ENCODE data around the gene CPNE9.

The CPNE9 gene

DNA sequence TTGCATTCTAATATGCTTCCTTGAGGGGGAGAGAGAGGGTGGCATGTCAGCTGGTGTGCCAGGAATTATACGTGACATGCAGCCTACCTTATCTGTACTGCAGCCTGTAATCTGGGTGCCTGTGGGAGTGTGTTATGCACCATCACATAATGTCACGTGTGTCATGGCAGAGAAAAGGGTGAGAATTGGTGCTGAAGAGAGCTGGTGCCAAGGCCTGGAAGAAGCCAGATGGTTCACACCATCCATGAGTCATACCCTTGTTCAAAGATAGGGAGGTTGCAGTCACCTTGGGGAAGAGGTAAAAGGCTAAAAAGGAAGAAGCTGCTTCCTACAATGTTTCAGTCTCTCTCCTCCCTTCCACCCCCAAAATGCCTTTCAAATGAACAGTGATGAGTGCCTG, 33.2 kb downstream of the CPNE9 start:
- TF ChIP-seq, protein P1, sequence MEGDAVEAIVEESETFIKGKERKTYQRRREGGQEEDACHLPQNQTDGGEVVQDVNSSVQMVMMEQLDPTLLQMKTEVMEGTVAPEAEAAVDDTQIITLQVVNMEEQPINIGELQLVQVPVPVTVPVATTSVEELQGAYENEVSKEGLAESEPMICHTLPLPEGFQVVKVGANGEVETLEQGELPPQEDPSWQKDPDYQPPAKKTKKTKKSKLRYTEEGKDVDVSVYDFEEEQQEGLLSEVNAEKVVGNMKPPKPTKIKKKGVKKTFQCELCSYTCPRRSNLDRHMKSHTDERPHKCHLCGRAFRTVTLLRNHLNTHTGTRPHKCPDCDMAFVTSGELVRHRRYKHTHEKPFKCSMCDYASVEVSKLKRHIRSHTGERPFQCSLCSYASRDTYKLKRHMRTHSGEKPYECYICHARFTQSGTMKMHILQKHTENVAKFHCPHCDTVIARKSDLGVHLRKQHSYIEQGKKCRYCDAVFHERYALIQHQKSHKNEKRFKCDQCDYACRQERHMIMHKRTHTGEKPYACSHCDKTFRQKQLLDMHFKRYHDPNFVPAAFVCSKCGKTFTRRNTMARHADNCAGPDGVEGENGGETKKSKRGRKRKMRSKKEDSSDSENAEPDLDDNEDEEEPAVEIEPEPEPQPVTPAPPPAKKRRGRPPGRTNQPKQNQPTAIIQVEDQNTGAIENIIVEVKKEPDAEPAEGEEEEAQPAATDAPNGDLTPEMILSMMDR (IDR thresholded peaks at IDR 0.05; ENCODE audit: low read length): no peak
- no peak for TF ChIP-seq EZH2 (IDR thresholded peaks at IDR 0.05; ENCODE audit: borderline replicate concordance, low read length)
- Histone ChIP-seq H3K9me3 (ENCODE audit: low read length) (no peaks in the 10 kb centered on the region), H4K20me1 (ENCODE audit: insufficient read depth, low read length) (no peaks in the 10 kb centered on the region), H3K4me1 (ENCODE audit: insufficient read depth, low read length, severe bottlenecking) (peaks cover 15% of the 10 kb centered on the region), H3K4me2 (ENCODE audit: low read length) (no peak overlapping the region), H3K36me3 (ENCODE audit: insufficient read depth, low read length) (peaks cover 84% of the 10 kb centered on the region), H3K27me3 (ENCODE audit: insufficient read depth, low read length) (no peaks in the 10 kb centered on the region), H3K9ac (ENCODE audit: low read length) (no peak overlapping the region), H3K27ac (ENCODE audit: low read depth, low read length, poor library complexity, severe bottlenecking) (no peak overlapping the region), H3K79me2 (ENCODE audit: insufficient read depth, low read length) (peaks cover 19% of the 10 kb centered on the region), H3F3A (ENCODE audit: insufficient read depth, low read length) (no peaks in the 10 kb centered on the region), H3K4me3 (ENCODE audit: low read depth, low read length, poor library complexity, severe bottlenecking) (no peak overlapping the region), H2AFZ (ENCODE audit: low read length) (no peak overlapping the region), H3K9me2 (ENCODE audit: low read depth, low read length) (no peaks in the 10 kb centered on the region)

DNA sequence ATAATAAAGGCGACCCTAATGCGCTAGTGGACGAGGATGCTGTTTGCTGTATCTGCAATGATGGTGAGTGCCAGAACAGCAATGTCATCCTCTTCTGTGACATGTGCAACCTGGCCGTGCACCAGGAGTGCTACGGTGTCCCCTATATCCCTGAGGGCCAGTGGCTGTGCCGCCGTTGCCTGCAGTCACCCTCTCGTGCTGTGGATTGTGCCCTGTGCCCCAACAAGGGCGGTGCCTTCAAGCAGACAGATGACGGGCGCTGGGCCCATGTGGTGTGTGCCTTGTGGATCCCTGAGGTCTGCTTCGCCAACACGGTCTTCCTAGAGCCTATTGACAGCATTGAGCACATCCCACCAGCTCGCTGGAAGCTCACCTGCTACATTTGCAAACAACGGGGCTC, 35.5 kb downstream of the CPNE9 start:
- peaks cover 96% of the 10 kb centered on the region for H3K36me3 ChIP-seq (ENCODE audit: insufficient read depth, low read length)
- no peaks in the 10 kb centered on the region for H3K4me1 ChIP-seq (ENCODE audit: insufficient read depth, low read length, severe bottlenecking)
- no peaks in the 10 kb centered on the region for H3K79me2 ChIP-seq (ENCODE audit: insufficient read depth, low read length)
- no peaks in the 10 kb centered on the region for H3F3A ChIP-seq (ENCODE audit: insufficient read depth, low read length)
- TF ChIP-seq EZH2 (IDR thresholded peaks at IDR 0.05; ENCODE audit: borderline replicate concordance, low read length): no peak
- TF ChIP-seq, protein P1 (IDR thresholded peaks at IDR 0.05; ENCODE audit: low read length): no peak
- H3K9me3 ChIP-seq (ENCODE audit: low read length): no peaks in the 10 kb centered on the region
- H4K20me1 ChIP-seq (ENCODE audit: insufficient read depth, low read length): no peaks in the 10 kb centered on the region
- H3K4me2 ChIP-seq (ENCODE audit: low read length): no peak overlapping the region
- no peak overlapping the region for H3K27ac ChIP-seq (ENCODE audit: low read depth, low read length, poor library complexity, severe bottlenecking)
- no peak overlapping the region for H2AFZ ChIP-seq (ENCODE audit: low read length)
- H3K9me2 ChIP-seq (ENCODE audit: low read depth, low read length): no peaks in the 10 kb centered on the region
- H3K27me3 ChIP-seq (ENCODE audit: insufficient read depth, low read length): no peaks in the 10 kb centered on the region
- no peak overlapping the region for H3K4me3 ChIP-seq (ENCODE audit: low read depth, low read length, poor library complexity, severe bottlenecking)
- H3K9ac ChIP-seq (ENCODE audit: low read length): no peak overlapping the region

DNA sequence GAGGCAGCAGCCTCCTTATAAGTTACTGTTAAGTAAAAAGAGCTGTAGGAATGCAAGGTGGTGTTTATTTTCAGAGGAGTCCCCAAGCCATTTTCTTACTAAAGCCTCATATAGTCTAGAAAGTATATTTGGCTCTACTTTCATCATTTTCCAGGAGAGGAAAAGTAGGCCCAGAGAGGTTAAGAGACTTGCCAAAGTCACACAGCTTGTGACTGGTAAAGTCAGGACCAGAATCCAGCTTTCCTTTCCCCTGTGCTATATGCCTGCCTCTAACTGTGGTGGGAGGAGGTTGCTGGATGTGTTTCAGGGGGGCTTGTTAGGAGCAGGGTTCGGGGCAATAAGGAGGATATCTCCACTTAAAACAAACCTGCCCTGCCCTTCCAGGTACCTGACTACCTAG, 38.9 kb downstream of the CPNE9 start:
- no peaks in the 10 kb centered on the region for H3K79me2 ChIP-seq (ENCODE audit: insufficient read depth, low read length)
- no peak overlapping the region for H3K27ac ChIP-seq (ENCODE audit: low read depth, low read length, poor library complexity, severe bottlenecking)
- no peak overlapping the region for H3K4me2 ChIP-seq (ENCODE audit: low read length)
- no peaks in the 10 kb centered on the region for H4K20me1 ChIP-seq (ENCODE audit: insufficient read depth, low read length)
- H3F3A ChIP-seq (ENCODE audit: insufficient read depth, low read length): 0 out of 2 replicates have a peak, but pooled peaks cover 3% of the 10 kb centered on the region
- H3K36me3 ChIP-seq (ENCODE audit: insufficient read depth, low read length): peaks cover 100% of the 10 kb centered on the region
- H3K9me3 ChIP-seq (ENCODE audit: low read length): no peaks in the 10 kb centered on the region
- H3K4me1 ChIP-seq (ENCODE audit: insufficient read depth, low read length, severe bottlenecking): no peaks in the 10 kb centered on the region
- H2AFZ ChIP-seq (ENCODE audit: low read length): no peak overlapping the region
- no peaks in the 10 kb centered on the region for H3K9me2 ChIP-seq (ENCODE audit: low read depth, low read length)
- H3K27me3 ChIP-seq (ENCODE audit: insufficient read depth, low read length): no peaks in the 10 kb centered on the region
- no peak overlapping the region for H3K4me3 ChIP-seq (ENCODE audit: low read depth, low read length, poor library complexity, severe bottlenecking)
- no peak overlapping the region for H3K9ac ChIP-seq (ENCODE audit: low read length)
- no peak for TF ChIP-seq EZH2 (IDR thresholded peaks at IDR 0.05; ENCODE audit: borderline replicate concordance, low read length)
- TF ChIP-seq, protein P1 (IDR thresholded peaks at IDR 0.05; ENCODE audit: low read length): no peak
